Measurements from ENCODE around the gene NR6A1. TPM values are rescaled to one million over a fixed set of nuclear protein-coding genes. Genes with fewer than 3 reads are reported as not detected.
A peak's percentile ranks its signal among the peaks of the same experiment; 100 is the strongest.

NR6A1 gene
- total RNA-seq, 2 experiments from 2014 or later: 17.5 to 23.0 TPM

GRCh38 chr9:124779368-124780059, 8.4 kb upstream of the NR6A1 start:
- no peaks in the 10 kb centered on the region for H3K9me3 ChIP-seq (ENCODE audit: low read length)
- H2AFZ ChIP-seq (ENCODE audit: low read length): no peak overlapping the region
- ChIA-PET CTCF (ENCODE audit: unreplicated experiment) (interaction anchor here (0.8 to 1.1 kb wide), 3 partner anchors 9 to 114 kb away, joined by 3 to 4 read pairs (median 3); partner anchors contain the start of genes ARPC5L, NR6A1 and RPL35), POLR2A (interaction anchor here (0.5 to 1.6 kb wide), 3 partner anchors 10 to 543 kb away, joined by 3 to 5 read pairs (median 5); no protein-coding TSS in a partner anchor)
- TF ChIP-seq EZH2phosphoT487 (IDR thresholded peaks at IDR 0.05; ENCODE audit: borderline replicate concordance, low read depth, low read length): no peak
- TF ChIP-seq CTCF (conservative IDR thresholded peaks at IDR 0.05; ENCODE audit: low read length): no peak
- no peaks in the 10 kb centered on the region for H4K20me1 ChIP-seq (ENCODE audit: insufficient read depth, low read length)
- H3K4me1 ChIP-seq (ENCODE audit: insufficient read depth, low read length, poor library complexity, severe bottlenecking): peaks cover 19% of the 10 kb centered on the region
- no peak overlapping the region for H3K27ac ChIP-seq (ENCODE audit: low read depth, low read length, poor library complexity, severe bottlenecking)
- no peaks in the 10 kb centered on the region for H3K9me2 ChIP-seq (ENCODE audit: insufficient read depth, low read length)
- H3K4me3 ChIP-seq (ENCODE audit: low read depth, low read length, poor library complexity, severe bottlenecking): no peak overlapping the region
- no TSS peak for BruUV-seq (replicated peaks)
- no peaks in the 10 kb centered on the region for H3K36me3 ChIP-seq (ENCODE audit: insufficient read depth, low read length)
- no peak overlapping the region for H3K4me2 ChIP-seq (ENCODE audit: low read length)
- no peaks in the 10 kb centered on the region for H3K79me2 ChIP-seq (ENCODE audit: insufficient read depth, low read depth, low read length)
- intact Hi-C loops (cut with micrococcal nuclease; ENCODE audit: unreplicated experiment): loop anchor here (10.0 kb wide), 1 partner anchor 985 kb away; no protein-coding TSS in a partner anchor
- no peak for DNase-seq (ENCODE audit: low spot score)

GRCh38 chr9:124778575-124779367, 7.7 kb upstream of the NR6A1 start:
- DNase-seq (ENCODE audit: low spot score): no peak
- H3K4me2 ChIP-seq (ENCODE audit: low read length): no peak overlapping the region
- no peak overlapping the region for H2AFZ ChIP-seq (ENCODE audit: low read length)
- intact Hi-C loops (cut with micrococcal nuclease; ENCODE audit: unreplicated experiment): loop anchor here (10.0 kb wide), 1 partner anchor 986 kb away; no protein-coding TSS in a partner anchor
- no TSS peak for BruUV-seq (replicated peaks)
- POLR2A ChIA-PET: interaction anchor here (0.6 to 1.6 kb wide), 6 partner anchors 11 to 1080 kb away, joined by 3 to 7 read pairs (median 4); no protein-coding TSS in a partner anchor
- no peaks in the 10 kb centered on the region for H3K9me2 ChIP-seq (ENCODE audit: insufficient read depth, low read length)
- CTCF ChIA-PET (ENCODE audit: unreplicated experiment): interaction anchor here (0.8 kb wide), 1 partner anchor 8 kb away, joined by 3 read pairs; the partner anchor contains the start of gene NR6A1
- H3K9me3 ChIP-seq (ENCODE audit: low read length): no peaks in the 10 kb centered on the region
- TF ChIP-seq EZH2phosphoT487 (IDR thresholded peaks at IDR 0.05; ENCODE audit: borderline replicate concordance, low read depth, low read length): no peak
- TF ChIP-seq CTCF (conservative IDR thresholded peaks at IDR 0.05; ENCODE audit: low read length): no peak
- peak overlapping the region; percentile 88 for H3K27ac ChIP-seq (ENCODE audit: low read depth, low read length, poor library complexity, severe bottlenecking)
- H3K36me3 ChIP-seq (ENCODE audit: insufficient read depth, low read length): no peaks in the 10 kb centered on the region
- H4K20me1 ChIP-seq (ENCODE audit: insufficient read depth, low read length): peaks cover 5% of the 10 kb centered on the region; the same call in 1 of the 2 replicates
- H3K79me2 ChIP-seq (ENCODE audit: insufficient read depth, low read depth, low read length): no peaks in the 10 kb centered on the region
- peaks cover 20% of the 10 kb centered on the region for H3K4me1 ChIP-seq (ENCODE audit: insufficient read depth, low read length, poor library complexity, severe bottlenecking)
- H3K4me3 ChIP-seq (ENCODE audit: low read depth, low read length, poor library complexity, severe bottlenecking): no peak overlapping the region
